AG04450 (cell line): Measurements from ENCODE around the gene CSNK1E. TPM values are rescaled to one million over a fixed set of nuclear protein-coding genes. Genes with fewer than 3 reads are reported as not detected.
A peak's percentile ranks its signal among the peaks of the same experiment; 100 is the strongest.

Source experiments
- CTCF ChIA-PET: fragments of 300-600, 350-600 bp; formaldehyde crosslinking; extraction: SDS; loops from one replicate; lab custom pipeline; 2022; ENCODE audit warnings: antibody characterized with exemption, inconsistent platforms; lab: Charles Lee
- POLR2A ChIA-PET: fragments of 350-600 bp; formaldehyde crosslinking; extraction: SDS; loops from one replicate; lab custom pipeline; 2021; ENCODE audit warnings: antibody characterized with exemption, inconsistent platforms; lab: Yijun Ruan, JAX
- DNase-seq: peaks from one replicate; pipeline ENCODE4 v3.0.0-alpha.2; 2011; ENCODE audit warnings: low read depth, low spot score
- H3K27ac ChIP-seq: one replicate; pipeline ENCODE4 v1.5.1; 2012; ENCODE audit warnings: low read depth, low read length, control low read depth
- H3K27me3 ChIP-seq: one replicate; pipeline ENCODE4 v1.6.0; 2012; ENCODE audit warnings: low read length; ENCODE audit not compliant: control insufficient read depth, insufficient read depth
- H3K4me3 ChIP-seq: 2 replicates; pipeline ENCODE4 v1.5.1; 2011; ENCODE audit warnings: mild to moderate bottlenecking, low read depth, low read length, control low read depth
- H3K9me3 ChIP-seq: 2 replicates; pipeline ENCODE4 v1.5.1; 2012; ENCODE audit warnings: low read length; ENCODE audit not compliant: control insufficient read depth, insufficient read depth
- CTCF ChIP-seq: IDR thresholded peaks from 2 replicates; pipeline ENCODE4 v1.5.1; 2011; ENCODE audit warnings: low read depth, low read length, control low read depth, inconsistent platforms
- polyA plus RNA-seq: library from polyadenylated mRNA; depleted of rRNA; stranded (reverse); fragments of >200 nt; gene quantifications from 2 replicates; pipeline ENCODE4 v1.2.3, GENCODE V29; 2011

Gene CSNK1E
- polyA plus RNA-seq, 1 experiment: 109 TPM

DNA sequence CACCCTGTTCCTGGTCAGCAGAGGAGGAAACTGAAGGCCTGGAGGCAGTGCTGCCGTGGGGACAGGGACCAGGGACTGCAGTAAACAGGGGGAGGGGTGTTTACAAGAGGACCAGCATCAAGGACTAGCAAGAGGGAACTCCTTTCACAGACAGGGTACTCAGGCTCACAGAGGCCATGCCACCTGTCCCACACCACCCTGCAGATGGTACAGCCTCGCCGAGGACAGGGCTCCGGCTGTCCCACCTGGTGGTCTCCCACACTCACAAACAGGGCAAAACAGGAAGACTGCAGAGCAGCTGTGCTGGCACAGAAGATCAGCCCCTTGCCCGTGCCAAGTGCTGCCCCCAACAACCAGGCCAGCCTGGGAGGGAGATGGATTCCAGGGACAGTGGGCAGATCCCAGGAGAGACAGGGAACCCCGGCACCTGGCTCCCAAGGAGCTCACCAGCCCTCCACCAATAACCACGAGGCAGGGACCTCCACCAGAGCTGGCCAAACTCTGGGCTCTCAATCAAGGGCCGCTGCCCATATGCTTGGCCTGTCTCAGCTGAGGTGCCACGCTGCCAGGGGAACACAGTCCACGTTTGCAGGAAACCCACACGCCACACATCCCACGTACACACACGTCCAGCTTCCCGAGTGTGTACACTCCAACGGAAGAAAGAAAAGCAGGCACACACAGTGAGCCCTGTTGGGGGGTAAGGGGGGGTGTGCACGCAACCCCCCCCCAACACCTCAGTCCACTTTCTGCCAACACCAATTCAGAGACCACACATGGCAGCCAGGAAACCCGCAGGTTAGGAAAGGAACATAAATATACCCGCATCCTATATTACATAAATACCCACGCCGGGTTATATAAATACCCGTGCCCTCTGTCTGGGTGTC, 2.1 kb downstream of the CSNK1E start:
- Histone ChIP-seq H3K4me3 (peak overlapping the region; percentile 79), H3K27me3 (no peaks in the 10 kb centered on the region), H3K27ac (peak overlapping the region; percentile 97), H3K9me3 (no peaks in the 10 kb centered on the region; the same call in 1 of the 2 replicates)
- ChIA-PET CTCF (interaction anchor here (0.7 kb wide), 1 partner anchor 39 kb away, joined by 5 read pairs; no protein-coding TSS in a partner anchor), POLR2A (interaction anchor here (0.6 to 1.5 kb wide), 3 partner anchors 13 to 25 kb away, joined by 4 to 8 read pairs (median 6); no protein-coding TSS in a partner anchor)
- DNase-seq: no peak
- no peak for TF ChIP-seq CTCF

DNA sequence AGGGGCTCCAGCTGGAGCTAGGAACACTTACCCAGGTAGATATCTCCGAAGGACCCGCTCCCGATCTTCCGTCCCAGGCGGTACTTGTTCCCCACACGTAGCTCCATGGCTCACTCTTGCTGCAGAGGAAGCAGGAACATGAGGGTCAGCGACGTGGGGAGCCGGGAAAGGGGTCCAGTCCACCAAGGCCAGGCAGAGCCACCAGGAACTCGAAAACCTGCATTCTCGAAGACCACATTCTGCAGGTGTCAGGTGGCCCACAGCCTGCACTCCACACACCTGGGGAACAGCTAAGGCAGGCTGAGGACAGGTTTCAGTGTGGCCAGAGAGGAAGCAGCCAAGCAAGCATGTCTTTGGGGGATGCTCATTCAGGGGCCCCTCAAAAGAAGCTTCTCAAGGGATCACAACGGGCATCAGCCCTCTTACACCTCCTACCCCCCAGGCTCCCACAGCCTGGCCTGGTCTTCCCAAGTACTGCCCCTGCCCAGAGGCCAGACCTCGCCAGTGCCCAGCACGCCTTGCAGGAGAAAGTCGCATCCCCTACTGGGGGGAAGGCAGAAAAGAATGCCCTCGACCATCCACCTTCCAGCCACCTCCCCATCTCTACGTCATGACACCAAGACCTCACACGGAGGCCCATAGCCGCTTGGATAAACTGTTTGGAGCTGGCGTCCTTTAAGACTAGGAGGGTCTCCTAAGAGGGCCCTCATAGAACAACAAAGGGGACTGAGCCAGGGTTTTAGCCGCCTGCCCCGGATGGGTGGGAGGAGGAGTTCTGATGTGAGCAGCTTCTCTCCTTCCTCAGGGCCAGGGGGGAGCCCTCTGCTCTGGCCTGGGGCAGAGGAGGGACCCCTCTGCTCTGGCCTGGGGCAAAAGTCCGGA, 2.9 kb downstream of the CSNK1E start:
- Histone ChIP-seq H3K27me3 (no peaks in the 10 kb centered on the region), H3K27ac (peak overlapping the region; percentile 97), H3K9me3 (no peaks in the 10 kb centered on the region; the same call in 1 of the 2 replicates), H3K4me3 (peak overlapping the region; percentile 79)
- POLR2A ChIA-PET: interaction anchor here (0.5 to 1.5 kb wide), 5 partner anchors 9 to 74 kb away, joined by 3 to 13 read pairs (median 8); no protein-coding TSS in a partner anchor
- no peak for DNase-seq
- CTCF ChIA-PET: interaction anchor here (0.7 kb wide), 1 partner anchor 320 kb away, joined by 5 read pairs; no protein-coding TSS in a partner anchor
- TF ChIP-seq CTCF: no peak; the same call in 1 of the 2 replicates

DNA sequence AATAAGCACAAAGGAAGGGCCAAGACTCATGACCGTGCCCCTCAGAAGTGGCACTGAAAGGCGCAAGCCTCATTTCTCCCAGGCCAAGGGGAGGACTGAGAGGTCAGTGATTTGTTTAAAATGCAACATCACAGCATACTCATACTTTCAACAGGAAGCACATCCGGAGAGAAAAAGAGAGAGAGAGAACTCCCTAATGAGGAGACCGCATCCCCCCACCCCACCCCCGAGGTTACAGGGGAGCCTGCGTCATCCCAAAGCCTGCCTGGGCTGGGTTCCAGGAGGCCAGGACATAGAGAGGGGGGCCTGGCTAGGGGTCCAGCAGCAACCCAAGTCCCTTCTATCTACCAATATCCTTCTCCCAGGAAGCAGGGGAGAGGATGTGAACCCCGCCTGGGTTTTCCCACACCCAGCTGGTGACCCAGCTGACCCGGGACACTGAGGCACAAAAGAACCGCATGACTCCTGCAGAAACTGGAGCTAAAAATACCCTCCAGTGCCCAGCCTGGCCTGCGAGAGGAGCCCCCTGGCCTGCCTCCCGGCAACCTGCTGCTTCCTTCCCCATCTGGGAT, 3.8 kb downstream of the CSNK1E start:
- peak overlapping the region; percentile 79 for H3K4me3 ChIP-seq
- CTCF ChIA-PET: interaction anchor here (0.5 to 0.7 kb wide), 2 partner anchors 18 to 321 kb away, joined by 5 read pairs; no protein-coding TSS in a partner anchor
- no peak for TF ChIP-seq CTCF

GRCh38 chr22:38312261-38312800, 4.9 kb downstream of the CSNK1E start:
- TF ChIP-seq CTCF: no peak
- no peak for DNase-seq
- POLR2A ChIA-PET: interaction anchor here (0.6 to 0.7 kb wide), 4 partner anchors 20 to 144 kb away, joined by 3 to 11 read pairs (median 6); no protein-coding TSS in a partner anchor
- CTCF ChIA-PET: interaction anchor here (0.6 kb wide), 1 partner anchor 238 kb away, joined by 3 read pairs; no protein-coding TSS in a partner anchor
- Histone ChIP-seq H3K27ac (peak overlapping the region; percentile 97), H3K9me3 (no peaks in the 10 kb centered on the region; the same call in 1 of the 2 replicates), H3K27me3 (no peaks in the 10 kb centered on the region), H3K4me3 (peak overlapping the region; percentile 79)

More for the DNA sequence above, 3.8 kb downstream of the CSNK1E start:
- POLR2A ChIA-PET: interaction anchor here (0.5 to 0.9 kb wide), 2 partner anchors 13 to 73 kb away, joined by 10 to 13 read pairs; no protein-coding TSS in a partner anchor
- H3K27ac ChIP-seq: peak overlapping the region; percentile 97
- H3K9me3 ChIP-seq: no peaks in the 10 kb centered on the region; the same call in 1 of the 2 replicates
- DNase-seq: peak; percentile 81
- no peaks in the 10 kb centered on the region for H3K27me3 ChIP-seq
